HAP-1 (cell line): ENCODE measurements around the gene FOXL2.

Experiments
- DNase-seq, 2 experiments: peaks; one replicate each; pipeline ENCODE4 v3.0.0-alpha.2; 2016 to 2020; ENCODE audit warnings: low spot score in 2 of 2
- H3K27me3 ChIP-seq: fragments of 250-450 bp; sonication (Bioruptor Pico); 2 replicates; pipeline ENCODE4 v1.5.1; 2020; ENCODE audit warnings: low read depth, mild to moderate bottlenecking, moderate library complexity
- H3K36me3 ChIP-seq: fragments of 250-450 bp; sonication (Bioruptor Pico); replicated peaks from 2 replicates; pipeline ENCODE4 v1.5.1; 2020; ENCODE audit warnings: mild to moderate bottlenecking
- H3K4me1 ChIP-seq: fragments of 250-450 bp; sonication (Bioruptor Pico); 2 replicates; pipeline ENCODE4 v1.5.1; 2020; ENCODE audit warnings: mild to moderate bottlenecking
- H3K4me3 ChIP-seq: fragments of 250-450 bp; sonication (Bioruptor Pico); 2 replicates; pipeline ENCODE4 v1.5.1; 2020; ENCODE audit warnings: mild to moderate bottlenecking, moderate library complexity
- H3K9me3 ChIP-seq: fragments of 250-450 bp; sonication (Bioruptor Pico); 2 replicates; pipeline ENCODE4 v1.5.1; 2020; ENCODE audit warnings: mild to moderate bottlenecking, moderate library complexity
- in situ Hi-C: fragments of 300-500 bp; cut with MboI; formaldehyde crosslinking; loops from 3 replicates; pipeline ENCODE4 v1.14.3; 2020; ENCODE audit warnings: low sequenced_read_pairs, inconsistent platforms, mixed read lengths

The FOXL2 gene

GRCh38 chr3:138908846-138909245 is 38.1 kb downstream of the FOXL2 start:
- DNase-seq: no peak
- no peaks in the 10 kb centered on the region for H3K4me1 ChIP-seq
- in situ Hi-C loops: no loop called here
- H3K9me3 ChIP-seq: no peaks in the 10 kb centered on the region
- H3K27me3 ChIP-seq: no peaks in the 10 kb centered on the region
- no peaks in the 10 kb centered on the region for H3K36me3 ChIP-seq
- no peak overlapping the region for H3K4me3 ChIP-seq

- no peaks in the 10 kb centered on the region for H3K36me3 ChIP-seq
- no peaks in the 10 kb centered on the region for H3K9me3 ChIP-seq
- H3K27me3 ChIP-seq: no peaks in the 10 kb centered on the region
- no peak for DNase-seq
- no peak overlapping the region for H3K4me3 ChIP-seq
- in situ Hi-C loops: no loop called here
- no peaks in the 10 kb centered on the region for H3K4me1 ChIP-seq
Observed at GRCh38 chr3:138907539-138907938, 39.4 kb downstream of the FOXL2 start.

GRCh38 chr3:138902171-138902570 is 44.8 kb downstream of the FOXL2 start:
- H3K36me3 ChIP-seq: no peaks in the 10 kb centered on the region

GRCh38 chr3:138901567-138901966 is 45.4 kb downstream of the FOXL2 start:
- Histone ChIP-seq H3K27me3 (no peaks in the 10 kb centered on the region), H3K9me3 (no peaks in the 10 kb centered on the region), H3K4me1 (no peaks in the 10 kb centered on the region), H3K4me3 (no peak overlapping the region), H3K36me3 (no peaks in the 10 kb centered on the region)
- in situ Hi-C loops: no loop called here
- DNase-seq: no peak

More at GRCh38 chr3:138902171-138902570, 44.8 kb downstream of the FOXL2 start:
- Histone ChIP-seq H3K9me3 (no peaks in the 10 kb centered on the region), H3K27me3 (no peaks in the 10 kb centered on the region), H3K4me3 (no peak overlapping the region), H3K4me1 (no peaks in the 10 kb centered on the region)
- DNase-seq: no peak
- in situ Hi-C loops: no loop called here

GRCh38 chr3:138899351-138899991 is 47.5 kb downstream of the FOXL2 start:
- no peaks in the 10 kb centered on the region for H3K36me3 ChIP-seq
- in situ Hi-C loops: no loop called here
- H3K4me1 ChIP-seq: no peaks in the 10 kb centered on the region
- DNase-seq: no peak
- H3K4me3 ChIP-seq: no peak overlapping the region
- H3K9me3 ChIP-seq: no peaks in the 10 kb centered on the region
- no peaks in the 10 kb centered on the region for H3K27me3 ChIP-seq

- Histone ChIP-seq H3K36me3 (no peaks in the 10 kb centered on the region), H3K4me3 (no peak overlapping the region), H3K27me3 (no peaks in the 10 kb centered on the region), H3K9me3 (no peaks in the 10 kb centered on the region), H3K4me1 (no peaks in the 10 kb centered on the region)
- in situ Hi-C loops: no loop called here
- DNase-seq: no peak
Observed at GRCh38 chr3:138898708-138899107, 48.2 kb downstream of the FOXL2 start.

GRCh38 chr3:138898301-138898700 is 48.6 kb downstream of the FOXL2 start:
- no peak for DNase-seq
- no peaks in the 10 kb centered on the region for H3K9me3 ChIP-seq
- H3K4me1 ChIP-seq: no peaks in the 10 kb centered on the region
- no peaks in the 10 kb centered on the region for H3K27me3 ChIP-seq
- H3K4me3 ChIP-seq: no peak overlapping the region
- in situ Hi-C loops: no loop called here
- no peaks in the 10 kb centered on the region for H3K36me3 ChIP-seq
